Gastrocnemius medialis (tissue), 4 donors: ENCODE measurements around the gene ADGRL3.

Experiments used
- POLR2A ChIP-seq, 2 donors: fragments of 450-650 bp; IDR thresholded peaks; one replicate each; pipeline ENCODE4 v1.6.1; 2017; ENCODE audit warnings: antibody characterized with exemption in 2 of 2, mild to moderate bottlenecking in 2 of 2, moderate library complexity in 2 of 2
- TF ChIP-seq, protein P1 (sequence below), 5 experiments: fragments of 450-650 bp in 3 of 5; fragments of 200-600 bp in 2 of 5; sonication (generic) in 2 of 5; IDR thresholded peaks in 4 of 5; conservative IDR thresholded peaks in 1 of 5; 1 replicate in 4 of 5; 2 replicates in 1 of 5; pipeline ENCODE4 v1.5.1; 2016 to 2019; ENCODE audit warnings: antibody characterized with exemption in 5 of 5, mild to moderate bottlenecking in 3 of 5, moderate library complexity in 3 of 5

DNA sequence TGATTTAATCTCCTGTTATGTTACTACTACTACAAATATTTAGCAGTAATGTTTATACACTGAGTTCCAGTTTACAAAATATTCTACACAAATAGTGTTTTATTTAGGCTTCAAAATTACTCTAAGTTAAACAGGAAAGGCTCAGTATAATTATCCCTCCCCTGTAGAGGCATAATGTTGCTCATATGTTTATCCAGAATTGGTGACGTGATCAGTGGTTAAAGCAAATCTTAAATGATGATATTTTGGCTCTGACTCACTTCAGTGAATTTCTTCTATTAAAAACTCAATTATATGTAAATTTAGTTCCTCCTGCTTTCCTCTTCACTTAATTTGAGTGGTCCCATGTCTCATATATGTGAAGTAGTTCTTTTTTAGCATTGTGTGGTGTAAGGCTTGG, 438.5 kb downstream of the ADGRL3 start:
- TF ChIP-seq, protein P1, sequence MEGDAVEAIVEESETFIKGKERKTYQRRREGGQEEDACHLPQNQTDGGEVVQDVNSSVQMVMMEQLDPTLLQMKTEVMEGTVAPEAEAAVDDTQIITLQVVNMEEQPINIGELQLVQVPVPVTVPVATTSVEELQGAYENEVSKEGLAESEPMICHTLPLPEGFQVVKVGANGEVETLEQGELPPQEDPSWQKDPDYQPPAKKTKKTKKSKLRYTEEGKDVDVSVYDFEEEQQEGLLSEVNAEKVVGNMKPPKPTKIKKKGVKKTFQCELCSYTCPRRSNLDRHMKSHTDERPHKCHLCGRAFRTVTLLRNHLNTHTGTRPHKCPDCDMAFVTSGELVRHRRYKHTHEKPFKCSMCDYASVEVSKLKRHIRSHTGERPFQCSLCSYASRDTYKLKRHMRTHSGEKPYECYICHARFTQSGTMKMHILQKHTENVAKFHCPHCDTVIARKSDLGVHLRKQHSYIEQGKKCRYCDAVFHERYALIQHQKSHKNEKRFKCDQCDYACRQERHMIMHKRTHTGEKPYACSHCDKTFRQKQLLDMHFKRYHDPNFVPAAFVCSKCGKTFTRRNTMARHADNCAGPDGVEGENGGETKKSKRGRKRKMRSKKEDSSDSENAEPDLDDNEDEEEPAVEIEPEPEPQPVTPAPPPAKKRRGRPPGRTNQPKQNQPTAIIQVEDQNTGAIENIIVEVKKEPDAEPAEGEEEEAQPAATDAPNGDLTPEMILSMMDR (IDR thresholded peaks at IDR 0.05 in 4 of 5, conservative IDR thresholded peaks at IDR 0.05 in 1 of 5): no peak
- no peak for TF ChIP-seq POLR2A (IDR thresholded peaks at IDR 0.05)
